HG03432 (cell line): ENCODE measurements around the gene PRL.

Experiments
- ATAC-seq: cut with Tn5 transposase; IDR thresholded peaks from one replicate; pipeline ENCODE4 v1.9.1; 2021; ENCODE audit warnings: mild to moderate bottlenecking, moderate library complexity; ENCODE audit not compliant: unreplicated experiment

Gene PRL

GRCh38 chr6:22296936-22297335, at the start of gene PRL:
PRL (minus strand) TSS chr6:22297036; CDS start chr6:22296982, 54 bp downstream.
- no peak for ATAC-seq

GRCh38 chr6:22343864-22344263, 47.0 kb upstream of the PRL start:
- no peak for ATAC-seq

- ATAC-seq: no peak
These were observed 37.9 kb upstream of the PRL start for GRCh38 chr6:22334778-22335177.

GRCh38 chr6:22333802-22334201, 37.0 kb upstream of the PRL start:
- no peak for ATAC-seq

GRCh38 chr6:22332711-22333110, 35.9 kb upstream of the PRL start:
- no peak for ATAC-seq

GRCh38 chr6:22332216-22332615, 35.4 kb upstream of the PRL start:
- no peak for ATAC-seq

- ATAC-seq: no peak
These were observed 34.1 kb upstream of the PRL start for GRCh38 chr6:22330941-22331340.

- ATAC-seq: no peak
These were observed 31.6 kb upstream of the PRL start for GRCh38 chr6:22328474-22328873.

GRCh38 chr6:22327881-22328280, 31.0 kb upstream of the PRL start:
- no peak for ATAC-seq

- no peak for ATAC-seq
These were observed 29.7 kb upstream of the PRL start for GRCh38 chr6:22326500-22326899.

GRCh38 chr6:22325481-22325880, 28.6 kb upstream of the PRL start:
- ATAC-seq: no peak

- ATAC-seq: no peak
These were observed 27.0 kb upstream of the PRL start for GRCh38 chr6:22323848-22324247.

- peak; percentile 53 for ATAC-seq
These were observed 25.5 kb upstream of the PRL start for GRCh38 chr6:22322103-22323030.

GRCh38 chr6:22320750-22321149, 23.9 kb upstream of the PRL start:
- no peak for ATAC-seq

- ATAC-seq: no peak
These were observed 21.6 kb upstream of the PRL start for GRCh38 chr6:22318404-22318803.

GRCh38 chr6:22313796-22314195, 17.0 kb upstream of the PRL start:
- ATAC-seq: no peak

GRCh38 chr6:22308939-22309338, 12.1 kb upstream of the PRL start:
- no peak for ATAC-seq

- ATAC-seq: no peak
These were observed 10.1 kb upstream of the PRL start for GRCh38 chr6:22306741-22307466.

GRCh38 chr6:22302838-22303237, 6.0 kb upstream of the PRL start:
- ATAC-seq: no peak

GRCh38 chr6:22300273-22300998, 3.6 kb upstream of the PRL start:
- ATAC-seq: no peak

GRCh38 chr6:22298475-22298890, 1.6 kb upstream of the PRL start:
- ATAC-seq: no peak
